Femur (tissue), 1 donor: Measurements from ENCODE around the gene DNAH8.
"Not testable (repeated sequence)": the region's sequence is repeated elsewhere in the genome, so short reads cannot be mapped to it uniquely, and the experiment has no call there.

ENCODE experiments used
- DNase-seq: peaks from one replicate; pipeline ENCODE4 v3.0.0-alpha.2; 2017

The DNAH8 gene

GRCh38 chr6:38753707-38754106 is 38.6 kb downstream of the DNAH8 start:
- no peak for DNase-seq

GRCh38 chr6:38755207-38755606 is 40.1 kb downstream of the DNAH8 start:
- DNase-seq, result no peak

- no peak for DNase-seq
Measured at GRCh38 chr6:38755874-38756273, 40.8 kb downstream of the DNAH8 start.

GRCh38 chr6:38760097-38760496 is 45.0 kb downstream of the DNAH8 start:
- no peak for DNase-seq

DNA sequence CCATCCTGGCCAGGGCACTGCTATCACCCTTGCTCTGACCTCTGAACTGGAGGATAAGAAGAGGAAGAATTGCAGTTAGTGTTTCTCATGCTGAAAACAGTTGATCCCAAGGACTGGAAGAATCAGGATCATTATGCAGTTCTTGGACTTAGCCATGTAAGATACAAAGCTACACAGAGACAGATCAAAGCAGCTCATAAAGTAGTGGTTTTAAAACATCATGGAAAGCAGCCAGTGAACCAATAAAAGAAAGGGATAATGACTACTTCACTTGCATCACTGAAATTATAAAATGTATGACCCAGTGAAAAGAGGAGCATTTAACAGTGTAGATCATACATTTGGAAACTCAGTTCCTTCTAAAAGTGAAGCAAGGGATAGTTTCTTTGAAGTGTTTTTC is 47.7 kb downstream of the DNAH8 start:
- no peak for DNase-seq

DNA sequence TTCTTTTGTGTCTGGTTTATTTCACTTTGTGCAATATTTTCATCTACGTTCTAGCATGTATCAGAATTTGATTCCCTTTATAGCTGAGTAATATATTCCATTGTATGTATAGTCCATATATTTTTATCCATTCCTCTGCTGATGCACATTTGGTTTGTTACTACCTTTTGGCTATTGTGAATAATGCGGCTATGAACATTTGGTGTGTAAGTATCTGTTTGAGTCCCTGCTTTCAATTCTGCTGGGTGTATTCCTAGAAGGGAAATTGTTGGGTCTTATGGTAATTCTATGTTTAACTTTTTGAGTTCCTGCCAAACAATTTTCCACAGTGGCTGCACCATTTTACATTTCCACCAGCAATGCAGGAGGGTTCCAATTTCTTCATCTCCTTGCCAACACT is 52.4 kb downstream of the DNAH8 start:
- DNase-seq, result no peak

GRCh38 chr6:38773338-38773737 is 58.2 kb downstream of the DNAH8 start:
- no peak for DNase-seq

- no peak for DNase-seq
Measured at GRCh38 chr6:38774929-38775707, 60.0 kb downstream of the DNAH8 start.

DNA sequence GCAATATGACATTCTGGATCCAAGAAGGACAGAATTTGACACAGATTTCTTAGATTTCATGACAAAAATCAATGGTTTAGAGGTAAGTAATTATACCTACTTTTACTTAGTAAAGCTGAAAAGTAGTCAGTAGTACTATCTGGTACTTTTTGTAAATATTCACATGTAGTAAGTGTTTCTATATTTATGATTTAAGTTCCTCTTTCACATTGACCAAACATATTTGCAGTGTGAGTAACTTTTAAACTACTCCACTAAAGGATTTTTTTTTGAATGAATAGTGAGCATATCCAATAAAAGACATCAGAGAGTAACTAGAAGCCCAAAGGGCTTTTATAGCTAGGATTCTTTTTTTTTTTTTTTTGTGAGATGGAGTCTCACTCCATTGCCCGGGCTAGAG is 60.8 kb downstream of the DNAH8 start:
- no peak for DNase-seq

- no peak for DNase-seq
Measured at GRCh38 chr6:38776515-38776914, 61.4 kb downstream of the DNAH8 start.

- no peak for DNase-seq
Measured at GRCh38 chr6:38779310-38780062, 64.4 kb downstream of the DNAH8 start.

DNA sequence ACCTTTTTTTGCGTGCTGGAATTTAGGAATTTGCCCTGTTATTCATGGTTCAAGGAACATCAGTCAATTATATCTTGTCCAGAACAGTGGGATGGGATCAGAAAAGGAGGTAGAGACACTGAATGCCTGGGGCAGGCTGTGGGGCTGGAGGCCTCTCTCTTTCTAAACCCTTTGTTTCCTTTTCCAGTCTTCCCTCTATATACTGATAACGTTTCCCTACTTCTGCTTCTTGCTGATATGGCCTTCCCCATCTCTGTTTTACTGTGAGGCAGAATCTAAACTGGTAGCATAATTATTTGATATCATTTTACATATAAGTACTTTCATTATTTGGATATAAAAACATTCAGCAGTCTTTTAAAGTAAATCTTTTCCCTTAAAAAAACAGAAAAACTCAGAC is 67.5 kb downstream of the DNAH8 start:
- no peak for DNase-seq

DNA sequence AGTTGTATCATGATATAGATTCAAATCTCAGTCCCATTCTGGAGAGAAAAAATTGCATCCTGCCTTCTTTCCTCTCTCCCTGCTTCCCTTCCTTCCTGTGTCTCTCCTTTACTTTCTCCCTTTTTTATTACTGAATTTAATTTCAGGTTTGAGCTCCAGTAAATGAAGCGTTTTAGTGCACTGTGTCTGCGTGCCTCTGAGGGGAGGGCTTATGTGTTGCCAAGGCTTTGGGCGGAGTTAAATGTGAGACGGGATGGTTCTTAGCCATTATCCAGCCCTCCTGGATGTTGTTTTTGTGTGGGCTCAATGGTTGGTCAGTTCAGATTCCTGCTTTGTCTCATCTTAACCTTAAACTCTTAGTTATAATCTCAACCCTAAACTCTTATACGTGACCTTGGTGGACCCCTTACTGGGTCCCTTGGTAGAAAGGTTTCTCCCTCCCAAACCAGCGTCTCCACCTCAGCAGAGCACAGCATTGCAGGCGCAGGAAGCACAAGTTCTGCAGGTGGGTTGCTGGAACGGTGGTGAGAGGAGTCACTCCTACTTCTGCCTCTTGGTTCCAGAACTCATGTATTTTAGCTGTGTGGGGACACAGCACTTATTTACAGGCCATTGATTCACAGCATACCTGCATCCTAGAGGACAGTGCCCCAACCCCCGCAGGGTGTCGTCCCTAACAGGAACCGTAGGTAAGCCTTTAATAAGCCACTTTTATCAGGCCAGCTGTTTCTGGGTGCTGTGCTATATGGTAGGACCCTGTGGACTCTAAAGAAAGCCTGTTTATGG is 68.5 kb downstream of the DNAH8 start:
- no peak for DNase-seq

- no peak for DNase-seq
Measured at GRCh38 chr6:38784506-38785235, 69.6 kb downstream of the DNAH8 start.

- no peak for DNase-seq
Measured at GRCh38 chr6:38786486-38786885, 71.4 kb downstream of the DNAH8 start.

DNA sequence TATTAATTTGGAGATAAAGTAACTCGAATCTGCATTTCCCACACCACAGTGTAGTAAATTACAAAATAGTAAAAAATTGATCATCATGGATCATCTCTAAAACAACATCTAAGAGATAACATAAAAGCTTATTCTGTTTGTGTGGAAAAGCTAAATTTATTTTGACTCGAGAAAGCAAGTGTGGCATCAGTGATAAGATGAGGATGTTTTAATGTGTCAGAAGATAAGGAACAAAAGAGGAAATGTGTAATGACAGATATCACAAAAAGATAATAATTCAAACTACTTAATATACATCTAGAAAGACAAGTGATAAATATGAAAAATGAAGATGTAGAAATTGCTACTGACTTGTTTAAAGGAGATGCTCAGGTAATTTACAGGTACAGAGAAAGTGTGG is 74.1 kb downstream of the DNAH8 start:
- no peak for DNase-seq

- no peak for DNase-seq
Measured at GRCh38 chr6:38792356-38792755, 77.2 kb downstream of the DNAH8 start.

DNA sequence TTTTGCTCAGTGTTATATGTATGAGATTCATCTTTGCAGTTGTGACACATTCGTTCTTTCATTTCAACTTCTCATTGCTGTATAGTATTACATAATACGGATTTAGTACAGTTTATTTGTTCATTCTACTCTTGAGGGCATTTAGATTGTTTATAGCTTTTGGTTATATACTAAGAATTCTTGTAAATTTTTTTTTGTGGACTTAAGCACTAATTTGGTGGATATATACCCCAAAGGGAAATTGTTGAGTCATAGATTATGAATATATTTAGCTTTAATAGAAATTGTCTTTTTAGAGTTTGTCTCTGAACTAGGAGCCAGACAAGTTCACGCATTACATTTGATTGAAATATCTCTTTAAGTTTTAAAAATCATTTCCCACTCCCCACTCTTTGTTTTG is 79.6 kb downstream of the DNAH8 start:
- no peak for DNase-seq

- DNase-seq, result no peak
Measured at GRCh38 chr6:38796006-38796405, 80.9 kb downstream of the DNAH8 start.

GRCh38 chr6:38796437-38796836 is 81.3 kb downstream of the DNAH8 start:
- not testable (repeated sequence) for DNase-seq

- no peak for DNase-seq
Measured at GRCh38 chr6:38796850-38797249, 81.7 kb downstream of the DNAH8 start.

GRCh38 chr6:38797391-38797790 is 82.3 kb downstream of the DNAH8 start:
- no peak for DNase-seq
